ENCODE measurements around the gene DHRS7B.

- TF ChIP-seq BHLHE40 (IDR thresholded peaks at IDR 0.05; ENCODE audit: borderline replicate concordance) (no peak), TARDBP (IDR thresholded peaks at IDR 0.05) (no peak), ARNT (IDR thresholded peaks at IDR 0.05) (no peak), LEF1 (IDR thresholded peaks at IDR 0.05; ENCODE audit: borderline replicate concordance) (no peak), SP1 (IDR thresholded peaks at IDR 0.05) (no peak), ELF4 (IDR thresholded peaks at IDR 0.05) (no peak)
These were observed 44.7 kb downstream of the DHRS7B start for GRCh38 chr17:21171309-21171922.

Measured in HEK293T (cell line).